H1 (cell line): ENCODE results near the gene NXT1.

ENCODE experiments used
- CHD1 ChIP-seq: IDR thresholded peaks from 2 replicates; pipeline ENCODE4 v1.6.1; 2012; ENCODE audit warnings: low read depth, low read length, improper control_type of control experiment
- EZH2 ChIP-seq: fragments of 200-600 bp; sonication (generic); IDR thresholded peaks from 2 replicates; pipeline ENCODE4 v1.7.1; 2012; ENCODE audit warnings: low read depth, mild to moderate bottlenecking, moderate library complexity, low read length, inconsistent platforms; ENCODE audit not compliant: severe bottlenecking
- KDM5A ChIP-seq: fragments of 200-600 bp; IDR thresholded peaks from 2 replicates; pipeline ENCODE4 v1.7.1; 2012; ENCODE audit warnings: mild to moderate bottlenecking, low read length, inconsistent platforms, mixed read lengths
- POLR2A ChIP-seq, 2 experiments: IDR thresholded peaks; 1 replicate in 1 of 2; 2 replicates in 1 of 2; pipeline ENCODE4 v1.6.1; 2011; ENCODE audit warnings: low read depth in 2 of 2, low read length in 2 of 2, mild to moderate bottlenecking in 2 of 2; ENCODE audit errors: control extremely low read depth in 1 of 2
- RBBP5 ChIP-seq: IDR thresholded peaks from 2 replicates; pipeline ENCODE4 v1.7.1; 2012; ENCODE audit warnings: low read depth, mild to moderate bottlenecking, inconsistent platforms, low read length, moderate library complexity, borderline replicate concordance
- TF ChIP-seq, protein P1 (sequence below), 3 experiments: IDR thresholded peaks; 1 replicate in 2 of 3; 2 replicates in 1 of 3; pipeline versions ENCODE4 v1.5.1 to v1.6.1; 2011; ENCODE audit warnings: low read length in 3 of 3, mild to moderate bottlenecking in 3 of 3, inconsistent platforms in 2 of 3, low read depth in 1 of 3, moderate library complexity in 1 of 3; ENCODE audit not compliant: insufficient read depth in 1 of 3; ENCODE audit errors: control extremely low read depth in 1 of 3

DNA sequence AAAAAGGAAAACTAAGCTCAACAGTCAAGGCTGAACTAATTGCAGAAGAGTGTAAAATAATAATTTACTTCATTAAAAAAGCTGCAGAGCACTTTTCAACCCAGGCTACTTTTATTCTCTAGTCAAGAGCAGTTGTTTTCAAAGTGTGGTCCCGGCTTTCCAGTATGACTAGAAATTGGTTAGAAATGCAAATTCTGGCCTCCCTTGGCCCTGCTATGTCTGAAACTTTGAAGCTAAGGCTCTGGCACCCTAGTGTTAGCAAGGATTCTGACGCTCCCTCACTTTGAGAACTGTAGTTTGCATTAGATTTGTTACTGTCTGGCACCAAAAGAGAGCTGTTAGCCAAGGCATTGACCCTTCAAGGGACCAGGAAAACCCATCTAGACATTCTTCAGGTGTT is 9.5 kb upstream of the NXT1 start:
- TF ChIP-seq, protein P1, sequence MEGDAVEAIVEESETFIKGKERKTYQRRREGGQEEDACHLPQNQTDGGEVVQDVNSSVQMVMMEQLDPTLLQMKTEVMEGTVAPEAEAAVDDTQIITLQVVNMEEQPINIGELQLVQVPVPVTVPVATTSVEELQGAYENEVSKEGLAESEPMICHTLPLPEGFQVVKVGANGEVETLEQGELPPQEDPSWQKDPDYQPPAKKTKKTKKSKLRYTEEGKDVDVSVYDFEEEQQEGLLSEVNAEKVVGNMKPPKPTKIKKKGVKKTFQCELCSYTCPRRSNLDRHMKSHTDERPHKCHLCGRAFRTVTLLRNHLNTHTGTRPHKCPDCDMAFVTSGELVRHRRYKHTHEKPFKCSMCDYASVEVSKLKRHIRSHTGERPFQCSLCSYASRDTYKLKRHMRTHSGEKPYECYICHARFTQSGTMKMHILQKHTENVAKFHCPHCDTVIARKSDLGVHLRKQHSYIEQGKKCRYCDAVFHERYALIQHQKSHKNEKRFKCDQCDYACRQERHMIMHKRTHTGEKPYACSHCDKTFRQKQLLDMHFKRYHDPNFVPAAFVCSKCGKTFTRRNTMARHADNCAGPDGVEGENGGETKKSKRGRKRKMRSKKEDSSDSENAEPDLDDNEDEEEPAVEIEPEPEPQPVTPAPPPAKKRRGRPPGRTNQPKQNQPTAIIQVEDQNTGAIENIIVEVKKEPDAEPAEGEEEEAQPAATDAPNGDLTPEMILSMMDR (IDR thresholded peaks at IDR 0.05; ENCODE audit: control extremely low read depth in 1 of 3, insufficient read depth in 1 of 3, low read depth in 1 of 3, low read length in 3 of 3): no peak
- TF ChIP-seq CHD1: no peak
- TF ChIP-seq RBBP5: no peak
- no peak for TF ChIP-seq EZH2
- no peak for TF ChIP-seq KDM5A
- TF ChIP-seq POLR2A (IDR thresholded peaks at IDR 0.05; ENCODE audit: control extremely low read depth in 1 of 2, low read depth in 2 of 2, low read length in 2 of 2): no peak
